Amniotic stem cell (primary cell): ENCODE results near the gene CASP14.
"Not testable (repeated sequence)": the region's sequence is repeated elsewhere in the genome, so short reads cannot be mapped to it uniquely, and the experiment has no call there.

Experiments
- DNase-seq: peaks from one replicate; lab custom pipeline; 2025; lab: John Stamatoyannopoulos, UW

The CASP14 gene

DNA sequence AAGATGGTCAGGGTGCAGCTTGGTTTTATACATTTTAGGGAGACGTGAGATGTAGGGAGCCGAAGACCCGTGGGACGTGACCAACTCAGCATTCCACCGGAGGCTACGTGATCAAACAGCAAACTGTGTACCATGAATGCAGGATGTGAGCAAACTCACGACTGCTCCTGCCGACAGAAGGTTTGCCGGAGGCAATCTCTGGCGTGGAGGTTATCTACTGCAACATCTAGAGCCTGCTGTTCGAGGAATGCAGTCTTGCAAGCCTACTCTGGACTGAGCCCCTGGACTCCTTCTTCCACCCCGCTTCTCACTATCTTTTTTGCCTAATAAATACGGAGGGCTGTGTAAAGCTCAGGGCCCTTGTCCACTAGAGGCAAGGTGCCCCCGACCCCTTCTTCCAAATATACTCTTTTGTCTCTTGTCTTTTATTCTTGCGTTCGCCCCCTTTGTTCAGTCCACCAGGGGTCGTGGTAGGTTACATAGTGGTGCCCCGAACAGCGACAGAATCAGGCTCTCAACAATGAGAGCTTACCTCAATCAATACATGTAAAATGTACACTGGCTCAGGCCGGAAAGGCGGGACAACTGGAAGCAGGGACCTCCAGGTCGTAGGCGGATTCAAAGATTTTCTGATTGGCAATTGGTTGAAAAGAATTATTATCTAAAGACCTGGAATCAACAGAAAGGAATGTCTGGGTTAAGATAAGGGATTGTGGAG is 23.8 kb downstream of the CASP14 start:
- DNase-seq = no peak

DNA sequence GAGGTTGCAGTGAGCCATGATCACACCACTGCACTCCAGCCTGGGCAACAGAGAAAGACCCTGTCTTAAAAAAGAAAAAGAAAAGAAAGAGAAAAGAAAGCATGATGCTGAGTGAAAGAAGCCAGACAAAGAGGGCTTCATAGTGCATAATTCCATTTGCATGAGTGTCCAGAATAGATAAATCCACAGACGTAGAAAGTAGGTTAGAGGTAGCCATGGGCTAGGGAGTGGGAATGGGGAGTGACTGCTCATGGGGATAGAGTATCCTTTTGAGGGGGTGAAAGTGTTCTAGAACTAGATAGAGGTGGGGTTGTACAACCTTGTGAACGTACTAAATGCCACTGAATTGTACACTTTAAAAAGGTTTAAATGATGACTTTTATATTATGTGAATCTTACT is 25.1 kb downstream of the CASP14 start:
- DNase-seq = no peak

DNA sequence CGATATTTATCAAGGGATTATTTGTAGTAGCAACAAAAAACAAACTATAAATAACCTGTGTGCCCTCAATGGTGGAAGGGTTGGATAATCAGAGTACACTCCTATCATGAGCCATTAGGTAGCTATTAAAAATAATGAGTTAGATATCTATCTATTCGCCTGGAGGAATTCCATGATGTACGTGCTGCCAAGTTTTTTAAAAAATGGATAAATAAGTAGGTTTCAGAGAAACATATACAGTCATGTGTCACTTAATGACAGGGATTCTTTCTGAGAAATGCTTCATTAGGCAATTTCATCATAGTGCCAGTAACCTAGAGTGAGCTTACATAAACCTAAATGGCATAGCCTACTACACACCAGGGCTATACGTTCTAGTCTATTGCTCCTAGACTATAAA is 26.5 kb downstream of the CASP14 start:
- no peak for DNase-seq

DNA sequence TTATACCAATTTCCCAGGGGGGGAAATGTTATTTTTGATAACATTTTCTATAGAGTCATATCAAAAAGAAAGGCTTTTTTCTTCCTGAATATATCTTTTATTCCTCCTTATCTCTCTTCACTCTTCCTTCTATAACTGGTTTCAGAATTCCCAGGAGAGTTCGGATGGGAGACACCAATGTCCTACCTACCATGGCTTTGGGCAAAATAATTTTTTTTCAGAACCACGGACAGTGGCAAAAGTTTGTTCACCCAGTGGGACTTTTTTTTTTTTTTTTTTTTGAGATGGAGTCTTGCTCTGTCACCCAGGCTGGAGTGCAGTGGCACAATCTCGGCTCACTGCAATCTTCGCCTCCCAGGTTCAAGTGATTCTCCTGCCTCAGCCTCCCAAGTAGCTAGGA is 30.7 kb downstream of the CASP14 start:
- DNase-seq = not testable (repeated sequence)

DNA sequence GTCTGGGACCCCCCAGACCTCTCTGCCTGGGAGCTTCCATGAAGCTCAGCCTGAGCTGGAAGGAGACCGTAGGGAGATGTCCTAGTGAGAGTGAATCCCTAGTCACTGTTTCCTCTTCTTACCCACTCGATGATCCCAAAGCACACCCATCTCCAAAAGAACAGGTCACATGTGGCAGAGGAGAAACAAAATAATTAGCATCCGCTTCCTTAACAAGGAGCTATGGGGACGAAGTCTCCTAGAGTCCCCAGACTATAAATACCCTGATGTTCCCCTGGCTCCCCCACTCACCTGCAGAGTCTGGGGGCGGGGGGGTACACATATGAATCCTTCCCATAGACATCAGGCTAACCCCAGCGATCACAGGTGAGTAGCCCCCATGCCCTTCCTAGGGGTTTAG is 32.6 kb downstream of the CASP14 start, which contains the start of gene OR1I1:
OR1I1 (plus strand) TSS at position 301 of the 400 bp plus-strand sequence. CDS start 4,855 bp downstream, outside the sequence.
- no peak for DNase-seq

DNA sequence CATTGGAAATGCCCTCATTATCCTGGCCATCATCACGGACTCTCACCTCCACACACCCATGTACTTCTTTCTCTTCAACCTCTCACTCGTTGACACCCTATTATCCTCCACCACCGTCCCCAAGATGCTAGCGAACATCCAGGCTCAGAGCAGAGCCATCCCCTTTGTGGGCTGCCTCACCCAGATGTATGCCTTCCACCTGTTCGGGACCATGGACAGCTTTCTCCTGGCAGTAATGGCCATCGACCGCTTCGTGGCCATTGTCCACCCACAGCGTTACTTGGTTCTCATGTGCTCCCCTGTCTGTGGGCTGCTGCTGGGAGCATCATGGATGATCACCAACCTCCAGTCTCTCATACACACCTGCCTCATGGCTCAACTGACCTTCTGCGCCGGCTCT is 37.9 kb downstream of the CASP14 start:
- no peak for DNase-seq

DNA sequence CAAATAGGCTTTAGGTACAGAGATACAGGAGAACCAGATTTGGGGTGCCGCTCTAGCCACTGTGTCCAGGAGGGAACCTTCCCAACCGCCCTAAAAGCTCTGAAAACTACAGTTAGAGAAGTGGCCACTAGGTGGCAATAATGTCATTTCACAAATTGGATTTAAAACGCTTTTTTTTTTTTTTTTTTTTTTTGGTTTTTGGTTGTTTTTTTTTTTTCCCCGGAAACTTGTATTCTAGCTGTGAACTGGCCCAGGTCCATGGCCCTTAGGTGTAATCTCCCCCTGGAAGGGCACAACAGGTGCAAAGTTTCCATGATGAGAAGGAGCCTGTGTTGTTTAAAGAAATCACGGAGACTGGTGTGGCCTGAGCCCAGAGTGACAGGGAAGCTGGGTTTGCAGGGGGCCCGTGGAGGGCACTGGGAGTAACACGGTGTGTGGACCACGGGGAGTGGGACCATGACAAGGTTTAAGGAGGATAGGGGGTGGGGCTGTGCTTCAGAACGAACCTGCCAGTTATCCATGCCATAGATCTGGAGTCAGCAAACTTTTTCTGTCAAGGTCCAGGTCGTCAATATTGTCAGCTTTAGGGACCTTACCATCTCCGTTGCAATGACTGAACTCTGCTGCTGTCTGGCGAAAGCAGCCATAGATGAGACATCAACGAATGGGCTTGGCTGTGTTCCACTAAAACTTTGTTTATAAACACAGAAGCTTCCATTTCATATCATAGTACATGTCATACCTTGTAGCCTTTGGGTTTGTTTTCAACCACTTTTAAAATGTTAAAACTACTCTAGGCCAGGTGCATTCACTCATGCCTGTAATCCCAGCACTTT is 42.9 kb downstream of the CASP14 start:
- DNase-seq = peak; percentile 21

DNA sequence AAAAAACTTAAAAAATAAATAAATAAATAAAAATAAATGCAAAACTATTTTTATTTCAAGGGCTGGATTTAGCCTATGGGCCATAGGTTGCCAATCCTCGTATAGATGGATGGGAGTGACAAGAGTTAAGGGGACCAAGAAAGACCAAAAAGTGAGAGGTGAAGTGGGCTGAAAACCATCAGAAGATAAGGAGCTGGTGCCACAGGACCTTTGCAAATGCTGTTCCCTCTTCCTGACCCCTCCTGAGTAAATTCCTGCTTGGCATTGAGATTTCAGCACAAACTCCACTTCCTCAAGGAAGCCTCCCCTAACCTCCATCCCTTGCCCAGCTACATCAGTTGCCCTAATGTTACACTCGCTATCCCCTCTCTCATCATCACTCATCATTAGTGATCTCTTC is 43.7 kb downstream of the CASP14 start:
- DNase-seq = no peak

DNA sequence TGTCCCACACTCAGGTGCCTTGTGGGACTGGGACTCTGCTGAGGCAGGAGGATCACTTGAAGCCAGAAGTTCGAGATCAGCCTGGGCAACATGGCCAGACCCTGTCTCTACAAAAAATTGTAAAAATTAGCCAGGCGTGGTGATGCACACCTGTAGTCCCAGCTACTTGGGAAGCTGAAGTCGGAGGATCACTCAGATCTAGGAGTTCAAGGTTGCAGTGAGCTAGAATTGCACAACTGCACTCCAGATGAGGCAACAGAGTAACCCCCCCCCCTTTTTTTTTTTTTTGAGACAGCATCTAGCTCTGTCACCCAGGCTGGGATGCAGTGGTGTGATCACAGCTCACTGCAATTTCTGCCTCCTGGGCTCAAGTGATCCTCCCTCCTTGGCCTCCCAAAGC is 46.9 kb downstream of the CASP14 start:
- no peak for DNase-seq

DNA sequence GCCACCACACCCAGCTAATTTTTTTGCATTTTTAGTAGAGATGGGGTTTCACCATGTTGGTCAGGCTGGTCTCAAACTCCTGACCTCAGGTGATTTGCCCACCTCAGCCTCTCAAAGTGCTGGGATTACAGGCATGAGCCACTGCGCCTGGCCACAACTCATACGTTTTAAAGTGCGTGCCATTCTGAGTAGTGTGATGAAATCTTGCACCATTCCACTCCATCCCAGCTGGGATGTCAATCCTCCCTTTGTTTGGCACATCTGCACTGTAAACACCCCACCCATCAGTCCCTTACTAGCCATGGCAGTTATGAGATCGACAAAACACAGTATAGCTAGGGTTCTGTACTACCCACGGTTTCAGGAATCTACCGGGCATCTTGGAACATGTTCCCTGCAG is 48.7 kb downstream of the CASP14 start:
- DNase-seq = not testable (repeated sequence)

DNA sequence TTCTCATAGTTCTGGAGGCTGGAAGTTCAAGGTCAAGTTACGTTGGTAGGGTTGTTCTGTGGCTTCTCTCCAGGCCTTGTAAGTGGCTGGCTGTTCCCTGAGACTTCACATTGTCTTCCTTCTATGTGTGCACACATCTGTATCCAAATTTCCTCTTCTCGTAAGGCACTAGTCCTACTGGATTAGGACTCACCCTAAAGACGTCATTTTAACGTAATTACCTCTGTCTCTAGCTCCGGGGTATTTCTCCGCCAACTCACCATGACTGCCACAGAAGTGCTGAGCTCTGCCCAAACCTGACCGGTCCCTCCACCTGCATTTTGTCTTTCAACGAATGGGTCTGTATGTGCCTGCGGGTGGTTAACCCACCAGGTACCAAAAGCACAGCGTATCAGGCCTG is 49.2 kb downstream of the CASP14 start:
- DNase-seq = no peak

DNA sequence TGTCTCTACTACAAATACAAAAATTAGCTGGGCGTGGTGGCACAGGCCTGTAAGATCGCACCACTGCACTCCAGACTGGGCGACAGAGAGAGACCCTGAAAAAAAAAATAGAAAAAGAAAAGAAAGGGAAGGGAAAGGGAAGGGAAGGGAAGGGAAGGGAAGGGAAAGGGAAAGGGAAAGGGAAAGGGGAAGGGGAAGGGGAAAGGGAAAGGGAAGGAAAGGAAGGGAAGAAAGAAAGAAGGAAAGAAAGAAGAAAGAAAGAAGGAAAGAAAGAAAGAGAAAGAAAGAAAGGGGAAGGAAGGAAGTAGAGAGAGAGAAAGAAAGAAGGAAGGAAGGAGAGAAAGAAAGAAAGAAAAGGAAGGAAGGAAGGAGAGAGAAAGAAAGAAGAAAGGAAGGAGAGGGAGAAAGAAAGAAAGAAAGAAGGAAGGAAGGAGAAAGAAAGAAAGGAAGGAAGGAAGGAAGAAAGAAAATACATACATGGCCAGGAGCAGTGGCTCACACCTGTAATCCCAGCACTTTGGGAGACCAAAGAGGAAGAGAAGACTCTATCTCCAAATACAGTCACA is 49.8 kb downstream of the CASP14 start:
- DNase-seq = no peak

DNA sequence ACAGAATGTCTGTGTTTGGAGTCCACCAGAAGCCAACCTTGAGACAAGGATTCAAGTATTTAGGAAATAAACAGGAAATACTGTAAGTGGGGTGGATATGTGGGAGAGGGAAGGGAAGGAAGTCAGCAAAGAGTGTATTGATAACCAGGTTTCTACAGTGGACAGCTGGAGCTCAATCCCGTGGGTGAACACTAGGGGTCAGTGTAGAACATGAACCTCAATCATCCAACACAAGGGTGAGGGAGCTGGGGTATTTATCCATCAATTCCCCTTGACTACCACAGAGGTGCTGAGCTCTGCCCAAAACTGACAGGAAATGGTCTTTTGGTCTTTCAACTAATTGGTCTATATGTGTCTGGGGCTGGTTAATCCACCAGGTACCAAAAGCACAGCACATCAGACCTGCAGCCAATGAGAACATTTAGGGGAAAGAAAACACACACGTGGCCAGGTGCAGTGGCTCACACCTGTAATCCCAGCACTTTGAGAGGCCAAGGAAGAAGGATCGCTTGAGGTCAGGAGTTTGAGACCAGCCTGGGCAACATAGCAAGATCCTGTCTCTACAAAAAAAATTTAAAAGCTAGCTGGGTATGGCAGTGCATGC is 52.3 kb downstream of the CASP14 start:
- DNase-seq = peak; percentile 13

DNA sequence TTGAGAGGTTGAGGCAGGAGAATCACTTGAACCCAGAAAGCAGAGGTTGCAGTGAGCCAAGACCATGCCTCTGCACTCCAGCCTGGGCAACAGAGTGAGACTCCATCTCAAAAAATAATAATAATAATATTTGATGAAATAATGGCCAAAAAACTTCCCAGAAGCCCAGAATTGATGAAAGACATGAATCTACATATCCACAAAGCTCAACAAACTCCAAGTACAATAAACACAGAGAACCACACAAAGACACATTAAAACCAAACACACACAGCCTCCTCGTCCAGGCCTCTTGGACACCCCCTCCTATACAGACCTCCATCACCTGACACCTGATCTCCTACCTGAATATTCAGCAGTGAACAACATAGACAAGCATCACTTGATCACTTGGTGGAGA is 54.7 kb downstream of the CASP14 start:
- DNase-seq = no peak

DNA sequence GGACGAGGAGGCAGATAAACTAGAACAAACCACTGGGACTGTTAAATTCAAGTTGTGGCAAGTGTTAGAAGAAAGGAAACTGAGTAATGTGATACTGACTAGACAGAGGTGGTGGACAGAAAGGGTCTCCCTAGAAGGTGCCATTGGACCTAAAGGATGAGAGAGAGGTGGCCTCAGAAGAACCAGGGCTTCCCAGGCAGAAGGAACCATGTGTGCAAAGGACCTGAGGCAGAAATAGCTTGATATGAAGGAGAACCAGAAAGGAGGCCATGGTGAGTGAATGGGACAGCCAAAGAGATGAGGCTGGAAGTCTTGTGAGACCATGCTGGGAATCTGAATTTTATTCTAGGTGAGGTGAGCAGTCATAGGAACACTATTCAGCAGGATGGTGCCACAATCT is 55.1 kb downstream of the CASP14 start:
- DNase-seq = no peak

DNA sequence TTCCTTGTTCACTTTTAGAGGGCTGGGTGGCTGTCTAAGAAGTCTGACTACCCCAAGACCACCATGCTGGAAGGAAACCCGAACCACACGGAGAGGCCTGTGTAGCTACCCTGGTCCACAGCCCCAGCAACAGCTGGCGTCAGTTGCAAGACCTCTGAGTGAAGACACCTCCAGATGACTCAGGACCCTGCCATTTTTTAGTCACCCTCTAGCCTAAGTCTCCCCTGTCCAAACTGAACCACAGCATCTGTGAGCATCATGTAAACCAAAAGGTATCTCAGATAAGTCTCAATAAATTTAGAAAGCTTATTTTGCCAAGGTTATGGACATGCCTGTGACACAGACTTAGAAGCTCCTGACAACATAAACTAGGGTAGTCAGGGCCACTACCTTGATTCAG is 55.8 kb downstream of the CASP14 start:
- DNase-seq = no peak

DNA sequence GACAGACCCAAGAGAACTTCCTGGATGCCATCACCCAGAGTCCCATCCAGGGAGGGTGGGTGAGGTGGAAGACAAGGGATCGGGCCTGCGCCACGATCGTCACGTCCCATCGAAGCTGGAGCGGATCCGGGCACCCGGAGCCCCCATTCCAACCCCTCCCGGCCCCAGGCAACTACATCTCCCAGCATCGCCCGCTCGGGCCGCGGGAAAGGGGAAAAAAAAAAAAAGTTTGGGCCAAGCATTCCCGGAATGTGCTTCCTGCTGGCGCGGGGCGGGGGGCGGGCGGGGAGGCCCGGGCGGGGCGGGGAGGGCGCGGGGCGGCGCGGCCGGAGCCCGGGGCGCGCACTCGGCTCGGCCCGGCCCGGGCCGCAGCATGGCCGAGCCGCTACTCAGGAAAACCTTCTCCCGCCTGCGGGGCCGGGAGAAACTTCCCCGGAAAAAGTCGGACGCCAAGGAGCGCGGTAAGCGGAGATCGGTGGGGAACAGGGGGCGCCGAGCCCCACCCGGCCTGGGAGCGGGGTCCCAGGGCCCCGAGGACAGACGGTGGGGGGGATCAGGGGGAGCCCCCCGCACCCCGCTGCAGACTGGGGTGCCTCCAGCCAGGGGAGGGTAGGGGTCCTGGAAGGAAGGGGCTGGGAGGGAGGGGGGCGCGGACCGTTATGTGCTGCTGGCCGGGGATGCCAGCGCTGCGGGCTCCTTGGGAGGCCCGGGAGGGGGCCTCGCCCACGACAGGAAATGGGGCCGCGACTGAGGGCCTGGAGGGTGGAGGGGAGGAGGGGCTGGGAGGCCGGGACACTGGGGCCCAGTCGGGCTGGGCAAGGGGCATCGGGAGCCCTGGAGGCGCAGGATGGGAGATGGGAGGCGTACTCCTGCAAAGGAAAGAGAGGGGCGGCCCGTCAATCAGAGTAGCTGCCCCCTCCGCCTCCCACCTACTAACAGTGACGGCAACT is 58.1 kb downstream of the CASP14 start, which contains the start of gene SYDE1:
SYDE1 (plus strand) TSS at position 341 of the 950 bp plus-strand sequence; CDS start at position 374, 33 bp downstream.
- DNase-seq = peak; percentile 16
